Psoas muscle (tissue), 8 donors: ENCODE measurements around the gene AQP6. TPM values are rescaled to one million over a fixed set of nuclear protein-coding genes. Genes with fewer than 3 reads are reported as not detected.

ENCODE experiments used
- ATAC-seq, 4 donors: fragments of 200-7000 bp; cut with Tn5 transposase; one replicate each; pipeline ENCODE4 v1.9.1; 2020; ENCODE audit warnings: moderate library complexity in 3 of 4, mild to moderate bottlenecking in 2 of 4
- DNase-seq, 2 donors: peaks; one replicate each; pipeline ENCODE4 v3.0.0-alpha.2; 2020
- H3K27ac ChIP-seq: fragments of 200-600 bp; one replicate; pipeline ENCODE4 v1.8.0; 2022
- H3K27me3 ChIP-seq, 3 donors: fragments of 200-600 bp in 1 of 3; one replicate each; pipeline versions ENCODE4 v1.6.1 to v1.8.0; 2013 to 2022; ENCODE audit warnings: low read length in 2 of 3, mild to moderate bottlenecking in 2 of 3, moderate library complexity in 1 of 3; ENCODE audit not compliant: insufficient read depth in 3 of 3
- H3K36me3 ChIP-seq, 2 donors: fragments of 200-600 bp in 1 of 2; one replicate each; pipeline versions ENCODE4 v1.6.1 to v1.8.0; 2013 to 2022; ENCODE audit warnings: low read depth in 1 of 2, mild to moderate bottlenecking in 1 of 2, moderate library complexity in 1 of 2; ENCODE audit not compliant: insufficient read depth in 1 of 2
- H3K4me1 ChIP-seq: fragments of 200-600 bp; one replicate; pipeline ENCODE4 v1.8.0; 2022
- H3K4me3 ChIP-seq: fragments of 200-600 bp; one replicate; pipeline ENCODE4 v1.8.0; 2022; ENCODE audit warnings: mild to moderate bottlenecking
- H3K9me3 ChIP-seq: fragments of 200-600 bp; one replicate; pipeline ENCODE4 v1.8.0; 2022
- CTCF ChIP-seq: fragments of 200-600 bp; IDR thresholded peaks from one replicate; pipeline ENCODE4 v1.8.0; 2022; ENCODE audit warnings: antibody characterized with exemption
- WGBS, 3 donors: extraction: QIAGEN DNeasy Blood & Tissue Kit; methylation state at CpG; one replicate each; pipeline versions ENCODE4 v1.1.6 to v1.1.7; 2013; 5-methylcytosine and 5-hydroxymethylcytosine counted together
- intact Hi-C, 2 donors: fragments of 100-400 bp; cut with DNase I; formaldehyde crosslinking; loops; one replicate each; pipeline versions ENCODE4 v1.11.0 to v1.14.2; 2022
- polyA plus RNA-seq, 3 donors: library from polyadenylated mRNA; stranded (reverse); fragments of 200-250 nt; gene quantifications; one replicate each; pipeline ENCODE4 v1.2.3, GENCODE V29; 2013
- total RNA-seq, 4 donors: library from RNA; stranded (reverse); fragmentation: NEBNext Ultra II Directional in 2 of 4; extraction: Animal tissue kit (Norgen Biotek cat#: 25700) in 2 of 4; gene quantifications; one replicate each; pipeline versions ENCODE4 v1.2.1 to v1.2.4, GENCODE V29; 2021 to 2023
- donor health status: healthy with polysubstance abuse.
- donor health status: DM: no; HTN: no; CAD: no; lungs with moderate emphysema.
- donor health status: Bipolar disorder and iron deficiency.
- donor health status: healthy.
- donor health status: DM: yes; HTN: yes; CAD: no.
- donor health status: DM: no; HTN: no; CAD: no.
- donor health status: DM: no; HTN: no; CAD: no.
- donor health status: DM: yes; HTN: yes; CAD: no.

Gene AQP6
- total and polyA plus RNA-seq, 7 donors = 0.04 TPM; not detected in 6

- no peaks in the 10 kb centered on the region for H3K27me3 ChIP-seq
- no peaks in the 10 kb centered on the region for H3K9me3 ChIP-seq
- intact Hi-C loops = no loop called here
- H3K36me3 ChIP-seq = no peaks in the 10 kb centered on the region
- peak in 1 of 2 donors; percentile 12 for DNase-seq
- H3K4me1 ChIP-seq = no peaks in the 10 kb centered on the region
- H3K27ac ChIP-seq = no peak overlapping the region
- 82 to 92% (median 88%) methylated on average over 11 of the region's 11 CpGs for WGBS, 3 donors
- no peak for ATAC-seq
- no peak for TF ChIP-seq CTCF
- H3K4me3 ChIP-seq = no peak overlapping the region
These were observed 47.1 kb upstream of the AQP6 start for GRCh38 chr12:49925433-49926204.

GRCh38 chr12:49928471-49928870, 44.3 kb upstream of the AQP6 start:
- TF ChIP-seq CTCF = no peak
- H3K36me3 ChIP-seq = no peaks in the 10 kb centered on the region
- H3K4me1 ChIP-seq = no peaks in the 10 kb centered on the region
- 92 to 94% (median 94%) methylated on average over 6 of the region's 6 CpGs for WGBS, 3 donors
- H3K27me3 ChIP-seq = no peaks in the 10 kb centered on the region
- intact Hi-C loops = no loop called here
- H3K4me3 ChIP-seq = no peak overlapping the region
- no peak overlapping the region for H3K27ac ChIP-seq
- no peaks in the 10 kb centered on the region for H3K9me3 ChIP-seq
- DNase-seq (no peak), ATAC-seq (no peak)

- no peak overlapping the region for H3K4me3 ChIP-seq
- intact Hi-C loops = no loop called here
- no peaks in the 10 kb centered on the region for H3K36me3 ChIP-seq
- peak in 1 of 2 donors; percentile 8 for DNase-seq
- no peaks in the 10 kb centered on the region for H3K27me3 ChIP-seq
- no peak for TF ChIP-seq CTCF
- H3K9me3 ChIP-seq = no peaks in the 10 kb centered on the region
- H3K4me1 ChIP-seq = no peaks in the 10 kb centered on the region
- H3K27ac ChIP-seq = no peak overlapping the region
- WGBS, 3 donors = 78 to 83% (median 80%) methylated on average over 7 of the region's 7 CpGs
- ATAC-seq = no peak
These were observed 43.2 kb upstream of the AQP6 start for GRCh38 chr12:49929581-49929980.

DNA sequence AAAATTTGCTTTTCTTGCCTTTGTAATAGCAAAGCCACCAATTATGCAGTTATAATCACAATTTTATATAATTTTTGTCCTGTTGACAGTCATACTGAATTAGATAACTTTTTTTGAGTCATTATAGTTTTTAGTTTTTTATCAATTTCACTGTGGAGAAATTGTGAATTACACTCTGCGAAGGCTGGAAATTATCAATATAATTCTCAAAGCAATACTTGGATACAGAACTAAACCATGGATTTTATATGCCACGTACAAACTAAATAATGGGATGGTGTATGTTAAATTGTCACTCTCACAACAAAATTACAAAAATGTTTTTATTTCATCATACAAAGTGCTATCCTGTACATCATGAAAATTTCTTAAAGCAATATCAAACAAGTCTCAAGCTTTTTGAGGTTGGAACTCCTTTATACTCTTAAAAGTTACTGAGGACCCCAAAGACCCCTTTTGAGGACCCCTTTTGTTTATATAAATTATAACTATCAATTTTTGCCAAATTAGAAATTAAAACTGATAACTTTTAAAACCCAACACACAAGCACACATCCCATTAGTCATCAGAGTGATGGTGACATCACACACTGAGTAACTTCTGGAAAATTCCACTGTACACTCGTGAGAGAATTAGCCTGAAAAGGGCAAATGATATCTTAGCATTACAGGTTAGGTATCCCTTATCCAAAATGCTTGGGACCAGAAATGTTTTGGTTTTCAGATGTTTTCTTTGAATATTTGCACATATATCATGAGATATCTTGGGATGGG, 42.0 kb upstream of the AQP6 start:
- no peaks in the 10 kb centered on the region for H3K36me3 ChIP-seq
- DNase-seq (no peak), ATAC-seq (no peak)
- H3K9me3 ChIP-seq = no peaks in the 10 kb centered on the region
- intact Hi-C loops = no loop called here
- WGBS, 3 donors = 57 to 72% (median 68%) methylated on average over 3 of the region's 3 CpGs
- no peaks in the 10 kb centered on the region for H3K4me1 ChIP-seq
- no peaks in the 10 kb centered on the region for H3K27me3 ChIP-seq
- H3K27ac ChIP-seq = no peak overlapping the region
- TF ChIP-seq CTCF = no peak
- no peak overlapping the region for H3K4me3 ChIP-seq
